ENCODE measurements around the gene HIRA. TPM values are rescaled to one million over a fixed set of nuclear protein-coding genes. Genes with fewer than 3 reads are reported as not detected.

The HIRA gene
- total and polyA plus RNA-seq, 9 of the 15 experiments (the other 6 are each of a cell fraction or from before 2014, with no cell fraction given) = 0.96 to 132 (median 58.4) TPM

GRCh38 chr22:19398206-19398605, 33.3 kb downstream of the HIRA start (continued):
- no peak for TF ChIP-seq ZBTB40 (IDR thresholded peaks at IDR 0.05)
- 0 out of 2 replicates have a peak, but pooled peaks have one; percentile 43 for TF ChIP-seq ZBTB40 (CRISPR knock-in tag; IDR thresholded peaks at IDR 0.05)
- no peak for TF ChIP-seq ID3 (CRISPR knock-in tag; IDR thresholded peaks at IDR 0.05)
- no peak for TF ChIP-seq ID3 (tag; IDR thresholded peaks at IDR 0.05)
- TF ChIP-seq CUX1 (CRISPR knock-in tag; IDR thresholded peaks at IDR 0.05) = no peak
- no peak for TF ChIP-seq SUPT5H (IDR thresholded peaks at IDR 0.05)
- TF ChIP-seq TOE1 (IDR thresholded peaks at IDR 0.05; ENCODE audit: borderline replicate concordance) = no peak
- TF ChIP-seq TOE1 (CRISPR knock-in tag; IDR thresholded peaks at IDR 0.05; ENCODE audit: borderline replicate concordance, low read depth) = no peak
- TF ChIP-seq WHSC1 (IDR thresholded peaks at IDR 0.05; ENCODE audit: low read length) = peak; percentile 99
- TF ChIP-seq ZNF140 (CRISPR knock-in tag; IDR thresholded peaks at IDR 0.05) = no peak
- no peak for TF ChIP-seq COPS2 (conservative IDR thresholded peaks at IDR 0.05)
- TF ChIP-seq TARDBP (IDR thresholded peaks at IDR 0.05) = no peak
- TF ChIP-seq RBM17 (IDR thresholded peaks at IDR 0.05; ENCODE audit: borderline replicate concordance, low read depth, low read length) = no peak
- TF ChIP-seq RBM15 (IDR thresholded peaks at IDR 0.05; ENCODE audit: insufficient read depth, low read length) = no peak
- no peak for TF ChIP-seq NCOA6 (IDR thresholded peaks at IDR 0.05)
